Mesenchymal stem cell (in vitro differentiated cells and primary cell): ENCODE data around the gene TRPC6.
A peak's percentile ranks its signal among the peaks of the same experiment; 100 is the strongest.
"Not testable (repeated sequence)": the region's sequence is repeated elsewhere in the genome, so short reads cannot be mapped to it uniquely, and the experiment has no call there.

Experiments
- DNase-seq: peaks from one replicate; pipeline ENCODE4 v3.0.0-alpha.2; 2013
- H2AFZ ChIP-seq: one replicate; pipeline ENCODE4 v1.6.1; 2013; ENCODE audit warnings: low read depth, mild to moderate bottlenecking, control low read depth, inconsistent platforms, low read length, moderate library complexity
- H2AK5ac ChIP-seq: 2 replicates; pipeline ENCODE4 v1.6.1; 2013; ENCODE audit warnings: low read length, moderate library complexity, mild to moderate bottlenecking, inconsistent platforms; ENCODE audit not compliant: severe bottlenecking
- H2BK120ac ChIP-seq: one replicate; pipeline ENCODE4 v1.6.1; 2013; ENCODE audit warnings: low read depth, mild to moderate bottlenecking, inconsistent platforms, low read length, moderate library complexity
- H2BK12ac ChIP-seq, 2 experiments: one replicate each; pipeline ENCODE4 v1.6.1; 2013; ENCODE audit warnings: inconsistent platforms in 2 of 2, low read length in 2 of 2, mild to moderate bottlenecking in 2 of 2, moderate library complexity in 2 of 2, control low read depth in 1 of 2
- H2BK15ac ChIP-seq: one replicate; pipeline ENCODE4 v1.6.1; 2013; ENCODE audit warnings: mild to moderate bottlenecking, low read depth, inconsistent platforms; ENCODE audit not compliant: poor library complexity, severe bottlenecking
- H2BK5ac ChIP-seq: 2 replicates; pipeline ENCODE4 v1.6.1; 2013; ENCODE audit warnings: low read depth, mild to moderate bottlenecking, low read length, control low read depth, inconsistent platforms; ENCODE audit not compliant: poor library complexity, severe bottlenecking
- H3K14ac ChIP-seq, 2 experiments: one replicate each; pipeline ENCODE4 v1.6.1; 2013; ENCODE audit warnings: inconsistent platforms in 2 of 2, low read length in 2 of 2, control low read depth in 1 of 2, mild to moderate bottlenecking in 1 of 2, moderate library complexity in 1 of 2
- H3K18ac ChIP-seq, 2 experiments: one replicate each; pipeline ENCODE4 v1.6.1; 2013; ENCODE audit warnings: inconsistent platforms in 2 of 2, low read length in 2 of 2, control low read depth in 1 of 2, low read depth in 1 of 2, mild to moderate bottlenecking in 1 of 2
- H3K23ac ChIP-seq, 2 experiments: one replicate each; pipeline ENCODE4 v1.6.1; 2013; ENCODE audit warnings: inconsistent platforms in 2 of 2, low read length in 2 of 2, mild to moderate bottlenecking in 2 of 2, moderate library complexity in 2 of 2, control low read depth in 1 of 2
- H3K27ac ChIP-seq: 2 replicates; pipeline ENCODE4 v1.5.1; 2013; ENCODE audit warnings: mild to moderate bottlenecking, moderate library complexity, low read length, control low read depth, inconsistent platforms; ENCODE audit not compliant: poor library complexity, severe bottlenecking
- H3K27me3 ChIP-seq, 2 experiments: 2 replicates each; pipeline versions ENCODE4 v1.6.1 to v1.7.0; 2013; ENCODE audit warnings: low read length in 2 of 2, mild to moderate bottlenecking in 2 of 2, moderate library complexity in 2 of 2, control low read depth in 1 of 2, inconsistent platforms in 1 of 2; ENCODE audit not compliant: control insufficient read depth in 1 of 2, insufficient read depth in 1 of 2
- H3K36me3 ChIP-seq, 2 experiments: 2 replicates each; pipeline versions ENCODE4 v1.6.1 to v1.7.0; 2013; ENCODE audit warnings: low read length in 2 of 2, control low read depth in 1 of 2, inconsistent platforms in 1 of 2, low read depth in 1 of 2, mild to moderate bottlenecking in 1 of 2; ENCODE audit not compliant: insufficient read depth in 2 of 2, control insufficient read depth in 1 of 2
- H3K4ac ChIP-seq, 2 experiments: one replicate each; pipeline ENCODE4 v1.6.1; 2013; ENCODE audit warnings: inconsistent platforms in 2 of 2, low read length in 2 of 2, mild to moderate bottlenecking in 2 of 2, moderate library complexity in 2 of 2, control low read depth in 1 of 2, low read depth in 1 of 2
- H3K4me1 ChIP-seq: 2 replicates; pipeline ENCODE4 v1.6.1; 2013; ENCODE audit warnings: low read depth, low read length, control low read depth; ENCODE audit not compliant: control insufficient read depth, insufficient read depth
- H3K4me2 ChIP-seq: 2 replicates; pipeline ENCODE4 v1.6.1; 2013; ENCODE audit warnings: low read length, mild to moderate bottlenecking, inconsistent platforms; ENCODE audit not compliant: poor library complexity, severe bottlenecking
- H3K4me3 ChIP-seq, 2 experiments: 2 replicates each; pipeline versions ENCODE4 v1.5.1 to v1.7.0; 2013; ENCODE audit warnings: low read length in 2 of 2, mild to moderate bottlenecking in 2 of 2, control low read depth in 1 of 2, low read depth in 1 of 2; ENCODE audit not compliant: insufficient read depth in 1 of 2
- H3K79me1 ChIP-seq: replicated peaks from 2 replicates; pipeline ENCODE4 v1.6.1; 2013; ENCODE audit warnings: mild to moderate bottlenecking, control low read depth, low read length, inconsistent platforms; ENCODE audit not compliant: poor library complexity, severe bottlenecking
- H3K9ac ChIP-seq: 2 replicates; pipeline ENCODE4 v1.7.0; 2013; ENCODE audit warnings: mild to moderate bottlenecking, low read length, moderate library complexity
- H3K9me3 ChIP-seq: 2 replicates; pipeline ENCODE4 v1.7.0; 2013; ENCODE audit warnings: mild to moderate bottlenecking, low read length; ENCODE audit not compliant: control insufficient read depth
- H4K8ac ChIP-seq: one replicate; pipeline ENCODE4 v1.6.1; 2013; ENCODE audit warnings: inconsistent platforms, mild to moderate bottlenecking, low read length, moderate library complexity
- H4K91ac ChIP-seq: one replicate; pipeline ENCODE4 v1.6.1; 2013; ENCODE audit warnings: mild to moderate bottlenecking, low read length, inconsistent platforms
- WGBS: methylation state at CpG from one replicate; pipeline ENCODE4 v1.1.7; 2013; ENCODE audit warnings: mixed read lengths; 5-methylcytosine and 5-hydroxymethylcytosine counted together

Gene TRPC6

DNA sequence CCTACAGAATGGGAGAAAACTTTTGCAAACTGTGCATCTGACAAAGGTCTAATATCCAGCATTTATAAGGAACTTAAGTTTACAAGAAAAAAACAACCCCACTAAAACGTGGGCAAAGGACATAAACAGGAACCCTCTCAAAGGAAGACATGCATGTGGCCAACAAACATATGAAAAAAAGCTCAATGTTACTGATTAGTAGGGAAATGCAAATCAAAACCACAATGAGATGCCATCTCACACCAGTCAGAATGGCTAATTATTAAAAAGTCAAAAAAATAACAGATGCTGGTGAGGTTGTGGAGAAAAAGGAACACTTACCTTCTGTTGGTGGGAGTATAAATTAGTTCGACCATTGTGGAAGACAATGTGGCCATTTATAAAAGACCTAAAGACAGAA lies 145.1 kb downstream of the TRPC6 start:
- H3K23ac ChIP-seq, H3K4me2 ChIP-seq, H2AK5ac ChIP-seq, H3K27me3 ChIP-seq, H3K4ac ChIP-seq, H3K9me3 ChIP-seq, H3K4me3 ChIP-seq, H3K9ac ChIP-seq, H3K36me3 ChIP-seq, H2BK15ac ChIP-seq, H2AFZ ChIP-seq, H3K18ac ChIP-seq, H2BK5ac ChIP-seq, H3K79me1 ChIP-seq, H3K14ac ChIP-seq, H3K4me1 ChIP-seq, H4K8ac ChIP-seq, H2BK120ac ChIP-seq, H2BK12ac ChIP-seq, H4K91ac ChIP-seq, DNase-seq, H3K27ac ChIP-seq: not testable (repeated sequence)
- 100% methylated on average over 1 of the region's 2 CpGs for WGBS

DNA sequence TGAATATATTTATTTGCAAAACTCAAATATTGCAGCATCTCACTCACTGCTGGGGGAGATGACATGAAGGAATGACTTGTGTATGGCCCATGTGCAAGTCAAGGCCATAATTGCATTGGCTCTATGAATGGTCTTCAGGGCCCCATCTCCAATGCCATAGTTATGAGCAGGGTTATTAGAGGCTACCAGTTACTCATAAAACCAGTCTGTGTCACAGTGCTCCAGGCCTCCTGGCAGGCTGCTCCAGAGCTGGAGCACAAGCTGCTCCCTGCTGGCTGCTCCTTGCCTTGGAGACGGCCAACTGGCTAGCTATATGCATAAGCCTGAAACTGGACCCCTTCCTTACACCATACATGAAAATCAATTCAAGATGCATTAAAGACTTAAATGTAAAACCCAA lies 145.7 kb downstream of the TRPC6 start:
- no peak overlapping the region for H3K4me3 ChIP-seq
- no peaks in the 10 kb centered on the region for H3K9me3 ChIP-seq
- H3K4me2 ChIP-seq: no peak overlapping the region
- H2BK15ac ChIP-seq: no peak overlapping the region
- H2BK5ac ChIP-seq: no peak overlapping the region
- H3K27me3 ChIP-seq: peaks cover 0 to 11% of the 10 kb centered on the region in 2 experiments
- H4K8ac ChIP-seq: no peak overlapping the region
- DNase-seq: no peak
- peak overlapping the region; percentile 54 for H4K91ac ChIP-seq
- H3K23ac ChIP-seq: no peak overlapping the region
- peaks cover 2% of the 10 kb centered on the region for H3K4me1 ChIP-seq
- H3K4ac ChIP-seq: no peak overlapping the region
- no peaks in the 10 kb centered on the region for H3K36me3 ChIP-seq
- no peak overlapping the region for H2AFZ ChIP-seq
- no peak overlapping the region for H2AK5ac ChIP-seq
- H3K27ac ChIP-seq: no peak overlapping the region
- H3K18ac ChIP-seq: no peak overlapping the region
- WGBS: 82% methylated on average over 1 of the region's 1 CpG
- H3K9ac ChIP-seq: no peak overlapping the region
- no peaks in the 10 kb centered on the region for H3K79me1 ChIP-seq
- H3K14ac ChIP-seq: peak overlapping the region in 1 of 2 experiments; percentile 53
- no peak overlapping the region for H2BK120ac ChIP-seq
- no peak overlapping the region for H2BK12ac ChIP-seq

DNA sequence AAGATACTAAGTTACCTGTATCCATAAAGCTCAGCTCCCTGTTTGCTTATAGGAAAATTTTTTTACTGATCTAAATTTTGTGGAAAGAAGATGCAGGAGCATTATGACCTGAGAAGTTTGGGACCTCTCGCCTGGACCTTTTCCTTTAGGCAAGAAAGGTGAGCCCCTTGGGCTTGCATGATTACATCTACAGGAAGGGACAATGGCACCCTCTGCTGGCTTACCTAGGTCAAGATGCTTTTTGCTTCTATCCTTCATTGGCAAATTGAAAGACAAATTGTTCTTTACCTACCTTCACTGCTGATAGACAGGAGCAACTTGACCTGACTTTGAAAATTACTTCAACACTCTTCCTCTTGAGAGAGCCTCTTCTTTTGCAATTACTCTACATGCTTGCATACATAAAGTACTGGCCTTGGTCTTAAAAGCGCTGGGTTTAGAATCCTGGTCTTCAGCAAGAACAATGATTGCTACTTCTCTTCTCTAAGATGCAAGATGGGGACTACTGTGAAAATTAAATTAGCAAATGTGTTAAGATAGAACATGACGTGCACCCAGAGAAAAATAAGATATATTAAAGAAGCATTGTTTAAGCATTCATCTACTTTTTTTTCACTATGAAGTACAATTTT lies 147.2 kb downstream of the TRPC6 start:
- Histone ChIP-seq H3K18ac (no peak overlapping the region), H2BK15ac (no peak overlapping the region), H4K8ac (no peak overlapping the region), H3K14ac (no peak overlapping the region), H3K9me3 (no peaks in the 10 kb centered on the region), H3K23ac (no peak overlapping the region), H3K36me3 (no peaks in the 10 kb centered on the region), H2AK5ac (no peak overlapping the region), H2BK5ac (no peak overlapping the region), H3K27ac (no peak overlapping the region), H3K4me3 (no peak overlapping the region), H2AFZ (no peak overlapping the region), H3K9ac (no peak overlapping the region), H3K4me2 (no peak overlapping the region), H3K4ac (no peak overlapping the region), H4K91ac (no peak overlapping the region), H2BK120ac (no peak overlapping the region), H3K4me1 (peaks cover 2% of the 10 kb centered on the region), H3K27me3 (peaks cover 0 to 12% of the 10 kb centered on the region in 2 experiments), H2BK12ac (no peak overlapping the region), H3K79me1 (no peaks in the 10 kb centered on the region)
- peak; percentile 46 for DNase-seq
- WGBS: 54% methylated on average over 2 of the region's 3 CpGs

DNA sequence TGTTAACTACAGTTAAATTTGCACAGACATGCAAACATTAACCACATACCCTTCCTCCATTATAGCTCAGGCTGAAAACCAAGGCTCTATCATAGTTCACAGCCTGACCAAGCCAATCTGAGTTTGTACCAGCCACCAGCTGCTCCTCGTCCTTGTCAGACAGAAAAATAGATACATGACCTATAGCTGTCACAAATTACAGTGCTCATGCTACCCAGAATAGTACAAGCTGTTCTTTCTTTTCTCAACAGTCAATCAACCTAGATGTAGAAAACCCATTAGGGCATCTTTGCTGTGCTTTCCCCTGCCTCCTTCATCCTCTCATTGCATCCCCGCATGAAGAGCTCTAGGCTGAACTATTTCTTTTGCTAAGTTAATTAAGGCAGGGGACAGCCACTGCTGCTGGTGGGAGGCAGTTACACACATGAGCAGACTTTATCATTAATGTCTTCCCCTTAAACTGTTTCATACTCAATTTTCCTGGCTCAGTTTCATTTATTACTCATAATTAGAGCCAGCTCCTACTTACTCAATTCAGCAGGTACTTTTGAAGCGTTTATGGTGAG lies 148.3 kb downstream of the TRPC6 start:
- H2AFZ ChIP-seq: no peak overlapping the region
- H3K36me3 ChIP-seq: no peaks in the 10 kb centered on the region
- no peak overlapping the region for H3K18ac ChIP-seq
- no peak overlapping the region for H2BK12ac ChIP-seq
- peaks cover 0 to 14% of the 10 kb centered on the region in 2 experiments for H3K27me3 ChIP-seq
- no peak overlapping the region for H3K9ac ChIP-seq
- H3K14ac ChIP-seq: no peak overlapping the region
- no peaks in the 10 kb centered on the region for H3K9me3 ChIP-seq
- no peak overlapping the region for H3K4me2 ChIP-seq
- no peak overlapping the region for H2BK5ac ChIP-seq
- WGBS: 85% methylated on average over 3 of the region's 3 CpGs
- H3K27ac ChIP-seq: no peak overlapping the region
- H3K4me1 ChIP-seq: peaks cover 2% of the 10 kb centered on the region
- H3K4me3 ChIP-seq: no peak overlapping the region
- H4K8ac ChIP-seq: no peak overlapping the region
- H3K23ac ChIP-seq: no peak overlapping the region
- H2BK15ac ChIP-seq: no peak overlapping the region
- H3K79me1 ChIP-seq: no peaks in the 10 kb centered on the region
- H2BK120ac ChIP-seq: no peak overlapping the region
- H2AK5ac ChIP-seq: no peak overlapping the region
- no peak overlapping the region for H4K91ac ChIP-seq
- H3K4ac ChIP-seq: no peak overlapping the region
- no peak for DNase-seq
